GM20000 (cell line): ENCODE data around the gene MYMK.

ENCODE experiments used
- DNase-seq: peaks from one replicate; pipeline ENCODE4 v3.0.0; 2012; ENCODE audit warnings: low spot score
- TF ChIP-seq, protein P1 (sequence below): IDR thresholded peaks from 2 replicates; pipeline ENCODE4 v1.5.1; 2012; ENCODE audit warnings: mild to moderate bottlenecking, control low read depth; ENCODE audit errors: extremely low read depth, missing control alignments

MYMK gene

DNA sequence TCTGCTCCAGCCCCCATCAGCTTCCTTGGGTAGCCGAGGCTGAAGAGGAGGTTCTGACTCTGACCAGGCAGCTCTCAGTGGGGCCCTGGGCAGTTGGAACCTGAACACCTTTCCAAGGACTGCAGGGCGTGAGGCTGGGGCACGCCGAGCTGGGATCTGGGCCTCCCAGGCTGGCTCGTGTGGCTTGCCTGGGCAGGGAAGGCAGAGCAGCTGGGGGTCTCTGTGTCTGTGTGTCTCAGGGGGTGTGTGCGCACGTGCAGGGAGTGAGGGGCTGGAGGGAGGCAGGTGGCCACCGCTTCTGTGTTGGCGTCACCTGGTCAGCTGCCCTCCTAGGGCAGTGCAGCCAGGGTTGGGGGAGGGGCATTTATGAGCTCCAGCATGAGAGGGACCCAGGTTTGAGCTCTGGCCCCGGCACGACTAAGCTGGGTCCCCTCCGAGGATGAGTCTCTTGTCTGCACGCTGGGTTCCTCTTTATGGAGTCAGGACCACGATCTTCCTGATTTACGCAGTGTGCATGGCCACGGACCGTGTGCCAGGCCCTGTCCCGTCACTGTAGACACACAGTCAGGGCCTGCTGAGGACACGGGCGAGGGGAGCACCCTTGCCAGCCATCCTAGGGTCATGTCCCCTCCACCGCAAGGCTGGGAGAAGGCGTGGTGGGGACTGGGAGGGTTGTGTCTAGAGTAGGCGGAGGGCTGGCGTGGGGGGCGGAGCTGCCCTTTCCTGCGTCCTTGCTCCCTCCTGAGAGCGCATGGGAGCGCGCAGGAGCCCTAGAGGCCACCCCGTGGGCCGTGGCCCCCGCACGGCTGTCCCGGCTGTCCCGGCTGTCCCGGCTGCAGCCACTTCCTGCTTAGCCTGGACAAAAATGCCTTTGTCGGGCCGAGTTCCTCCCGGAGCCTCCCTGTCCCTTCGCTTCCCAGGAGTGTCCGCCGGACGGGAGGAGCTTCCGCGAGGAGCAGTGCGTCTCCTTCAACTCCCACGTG lies 14.4 kb upstream of the MYMK start:
- TF ChIP-seq, protein P1, sequence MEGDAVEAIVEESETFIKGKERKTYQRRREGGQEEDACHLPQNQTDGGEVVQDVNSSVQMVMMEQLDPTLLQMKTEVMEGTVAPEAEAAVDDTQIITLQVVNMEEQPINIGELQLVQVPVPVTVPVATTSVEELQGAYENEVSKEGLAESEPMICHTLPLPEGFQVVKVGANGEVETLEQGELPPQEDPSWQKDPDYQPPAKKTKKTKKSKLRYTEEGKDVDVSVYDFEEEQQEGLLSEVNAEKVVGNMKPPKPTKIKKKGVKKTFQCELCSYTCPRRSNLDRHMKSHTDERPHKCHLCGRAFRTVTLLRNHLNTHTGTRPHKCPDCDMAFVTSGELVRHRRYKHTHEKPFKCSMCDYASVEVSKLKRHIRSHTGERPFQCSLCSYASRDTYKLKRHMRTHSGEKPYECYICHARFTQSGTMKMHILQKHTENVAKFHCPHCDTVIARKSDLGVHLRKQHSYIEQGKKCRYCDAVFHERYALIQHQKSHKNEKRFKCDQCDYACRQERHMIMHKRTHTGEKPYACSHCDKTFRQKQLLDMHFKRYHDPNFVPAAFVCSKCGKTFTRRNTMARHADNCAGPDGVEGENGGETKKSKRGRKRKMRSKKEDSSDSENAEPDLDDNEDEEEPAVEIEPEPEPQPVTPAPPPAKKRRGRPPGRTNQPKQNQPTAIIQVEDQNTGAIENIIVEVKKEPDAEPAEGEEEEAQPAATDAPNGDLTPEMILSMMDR: no peak
- DNase-seq: no peak

DNA sequence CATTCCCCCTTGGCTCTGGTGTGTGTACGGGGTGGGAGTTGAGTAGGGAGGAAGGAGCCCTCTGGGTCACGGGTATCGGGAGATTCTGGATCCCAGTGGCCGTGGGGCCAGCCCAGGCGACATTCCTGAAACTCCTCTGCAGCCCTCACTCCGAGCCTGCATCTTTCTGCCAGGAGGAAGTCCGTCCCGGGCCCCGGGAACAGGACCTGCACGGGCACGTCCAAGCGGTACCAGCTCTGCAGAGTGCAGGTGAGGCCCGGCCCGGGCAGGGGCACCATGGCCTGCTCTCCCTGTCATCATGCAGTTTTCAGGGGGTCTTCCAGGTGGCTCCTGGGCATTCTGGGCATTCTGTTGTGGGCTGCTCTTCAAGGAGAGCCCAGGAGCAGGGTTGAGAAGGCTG lies 13.4 kb upstream of the MYMK start:
- TF ChIP-seq, protein P1: no peak
- DNase-seq: no peak

DNA sequence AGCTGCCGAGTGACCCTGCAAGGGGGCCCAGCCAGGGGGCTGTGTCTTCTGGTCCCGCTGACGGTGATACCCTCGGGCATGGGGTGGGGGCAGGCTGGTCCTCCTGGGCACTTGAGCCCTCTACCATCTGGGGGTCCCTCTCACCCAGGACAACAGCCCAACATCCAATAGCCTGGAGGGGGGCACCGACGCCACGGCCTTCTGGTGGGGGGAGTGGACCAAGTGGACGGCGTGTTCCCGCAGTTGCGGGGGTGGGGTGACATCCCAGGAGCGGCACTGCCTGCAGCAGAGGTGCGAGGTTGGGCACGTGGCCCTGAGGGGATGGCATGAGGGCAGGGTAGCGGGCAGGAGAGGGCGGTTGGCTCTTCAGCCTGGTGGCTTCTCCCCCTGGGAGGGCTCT lies 12.5 kb upstream of the MYMK start:
- TF ChIP-seq, protein P1: no peak
- no peak for DNase-seq

DNA sequence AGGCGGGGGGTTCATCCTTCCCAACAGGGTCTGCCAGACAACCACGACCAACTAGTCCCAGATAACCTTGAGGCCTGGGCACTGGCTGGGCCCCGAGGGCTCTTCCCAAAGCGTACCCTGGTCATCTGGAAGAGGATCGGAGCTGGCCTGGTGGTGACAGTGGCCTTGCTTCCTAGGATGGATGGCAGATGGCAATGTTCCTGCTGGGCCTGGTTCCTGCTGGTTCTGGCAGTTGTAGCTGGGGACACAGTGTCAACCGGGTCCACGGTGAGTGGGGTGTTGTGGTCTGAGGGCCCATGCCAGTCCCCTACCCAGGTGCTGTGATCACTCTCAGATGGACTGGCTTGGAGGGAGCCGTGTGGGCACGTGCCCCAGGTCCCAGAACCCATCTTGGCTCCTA lies 11.8 kb upstream of the MYMK start:
- DNase-seq: no peak
- TF ChIP-seq, protein P1: no peak

DNA sequence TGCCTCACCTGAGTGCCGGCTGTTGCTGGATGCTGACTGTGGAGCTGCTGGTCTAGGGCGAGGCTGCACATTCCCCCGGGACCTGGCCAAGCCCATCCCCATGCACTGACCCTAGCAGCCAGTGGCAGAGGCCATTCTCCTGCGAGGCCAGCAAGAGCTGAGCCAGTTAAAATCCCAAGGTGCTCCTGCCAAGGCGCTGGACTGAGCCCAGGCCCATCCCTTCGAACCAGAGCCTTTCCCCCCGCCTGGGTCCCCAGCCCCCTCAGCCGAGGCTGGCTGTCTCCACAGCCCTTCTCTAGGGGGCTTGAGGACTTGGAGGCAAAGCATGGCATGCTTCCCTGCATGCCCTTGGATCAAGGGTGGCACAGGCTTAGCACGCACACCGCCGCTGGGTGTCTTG lies 11.3 kb upstream of the MYMK start:
- DNase-seq: no peak
- TF ChIP-seq, protein P1: no peak

DNA sequence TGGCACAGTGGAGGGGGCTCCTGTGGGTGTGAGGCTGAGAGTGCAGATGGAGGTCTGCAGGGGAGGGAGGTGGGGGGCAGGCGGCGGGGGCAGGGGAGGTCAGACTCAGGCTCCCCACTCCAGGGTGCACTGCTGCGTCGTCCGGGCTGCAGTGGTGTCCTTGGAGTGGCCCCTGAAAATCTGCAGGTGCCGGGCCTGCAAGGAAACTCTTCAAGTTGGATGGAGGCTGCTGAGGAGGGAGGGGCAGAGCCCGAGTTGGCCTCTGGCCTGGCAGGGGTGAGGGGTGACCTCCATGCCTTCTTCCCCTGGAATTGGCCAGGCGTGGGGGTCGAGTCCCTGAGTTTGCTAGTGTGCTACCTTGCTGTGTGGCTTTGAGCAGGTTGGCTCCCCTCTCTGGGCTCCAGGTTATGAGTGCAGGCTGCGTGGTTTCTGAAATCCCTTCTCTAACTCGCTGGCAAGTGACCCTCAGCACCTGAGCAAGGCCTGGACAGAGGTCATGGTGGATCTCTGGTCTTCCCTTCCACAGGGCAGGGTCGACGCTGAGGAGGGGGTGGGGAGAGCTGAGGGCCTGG lies 10.6 kb upstream of the MYMK start:
- TF ChIP-seq, protein P1: no peak

More for the DNA sequence above, 10.6 kb upstream of the MYMK start:
- no peak for DNase-seq
